Fibroblast of skin of back (primary cell): ENCODE data around the gene CARD19.
A peak's percentile ranks its signal among the peaks of the same experiment; 100 is the strongest.
"Not testable (repeated sequence)": the region's sequence is repeated elsewhere in the genome, so short reads cannot be mapped to it uniquely, and the experiment has no call there.

ENCODE experiments used
- DNase-seq: peaks from one replicate; pipeline ENCODE4 v3.0.0-alpha.2; 2013

Gene CARD19

DNA sequence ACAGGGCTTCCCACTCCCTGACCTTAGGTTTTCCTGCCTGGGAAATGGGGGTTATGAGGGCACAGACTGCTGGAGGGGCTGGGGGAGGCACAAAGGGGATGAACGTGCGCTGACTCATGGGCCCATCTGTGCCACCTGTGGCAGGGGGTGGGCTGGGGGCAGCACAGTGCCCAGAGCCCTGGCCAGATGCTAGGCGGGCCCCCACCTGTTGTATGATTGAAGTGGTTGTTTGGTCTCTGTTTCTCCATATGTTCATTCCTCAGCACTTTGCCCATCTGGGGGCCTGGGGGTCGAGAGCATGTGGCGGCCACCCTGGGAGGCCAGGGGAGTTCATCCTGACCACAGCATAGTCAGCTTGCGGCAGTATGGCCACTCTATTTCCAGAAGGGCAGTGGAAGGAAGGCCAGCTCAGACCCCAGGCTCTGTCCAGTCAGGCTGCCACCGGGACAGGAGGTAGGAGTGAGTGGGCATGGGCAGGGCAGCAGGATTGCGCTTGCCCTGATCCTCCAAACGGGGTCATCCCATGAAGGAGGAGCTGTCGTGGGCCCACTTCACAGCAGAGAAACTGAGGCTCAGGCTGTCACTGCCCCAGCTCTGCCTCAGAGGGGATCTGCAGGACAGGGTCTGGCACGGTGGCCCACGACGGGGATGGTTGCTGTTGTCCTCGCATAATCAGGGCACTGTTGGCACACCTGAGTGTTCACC lies 38.9 kb downstream of the CARD19 start:
- DNase-seq, result no peak

DNA sequence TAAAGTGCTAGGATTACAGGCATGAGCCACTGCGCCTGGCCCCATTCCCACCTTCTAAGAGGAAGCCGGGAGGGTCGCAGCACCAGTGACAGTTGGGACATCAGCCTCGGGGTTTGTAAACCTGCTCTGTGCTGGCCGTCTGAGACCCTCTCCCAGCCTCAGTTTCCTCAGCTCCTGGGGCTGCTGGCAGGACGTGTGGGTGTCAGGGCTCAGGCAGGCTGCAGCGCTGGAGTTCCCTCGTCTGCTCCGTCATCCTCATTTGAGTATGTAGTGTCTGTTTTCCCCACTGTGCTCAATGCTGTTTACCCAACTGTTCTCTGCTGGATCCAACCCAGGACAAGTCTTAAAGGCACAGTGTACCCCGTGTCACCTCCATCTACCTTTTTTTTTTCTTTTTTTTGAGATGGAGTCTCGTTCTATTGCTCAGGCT lies 40.0 kb downstream of the CARD19 start:
- DNase-seq, result no peak

DNA sequence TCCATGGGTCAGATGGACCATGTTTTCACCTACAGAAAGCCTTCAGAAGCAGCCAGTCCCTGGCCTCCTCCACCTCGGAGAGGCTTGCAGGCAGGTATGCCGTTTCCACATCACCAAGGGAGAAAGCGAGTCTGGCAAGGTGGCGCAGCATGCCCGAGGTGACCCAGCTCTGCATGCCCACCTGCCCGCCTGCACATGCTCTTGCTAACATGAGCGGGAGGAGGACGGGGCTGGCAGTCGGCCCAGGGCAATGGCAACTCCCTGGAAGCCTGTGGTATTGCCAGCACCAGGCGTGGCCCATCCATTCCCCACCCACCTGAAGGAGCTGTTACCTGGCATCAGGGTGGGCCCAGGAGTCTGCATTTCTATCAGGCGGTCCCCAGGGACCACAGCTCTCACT lies 41.3 kb downstream of the CARD19 start:
- DNase-seq, result no peak

DNA sequence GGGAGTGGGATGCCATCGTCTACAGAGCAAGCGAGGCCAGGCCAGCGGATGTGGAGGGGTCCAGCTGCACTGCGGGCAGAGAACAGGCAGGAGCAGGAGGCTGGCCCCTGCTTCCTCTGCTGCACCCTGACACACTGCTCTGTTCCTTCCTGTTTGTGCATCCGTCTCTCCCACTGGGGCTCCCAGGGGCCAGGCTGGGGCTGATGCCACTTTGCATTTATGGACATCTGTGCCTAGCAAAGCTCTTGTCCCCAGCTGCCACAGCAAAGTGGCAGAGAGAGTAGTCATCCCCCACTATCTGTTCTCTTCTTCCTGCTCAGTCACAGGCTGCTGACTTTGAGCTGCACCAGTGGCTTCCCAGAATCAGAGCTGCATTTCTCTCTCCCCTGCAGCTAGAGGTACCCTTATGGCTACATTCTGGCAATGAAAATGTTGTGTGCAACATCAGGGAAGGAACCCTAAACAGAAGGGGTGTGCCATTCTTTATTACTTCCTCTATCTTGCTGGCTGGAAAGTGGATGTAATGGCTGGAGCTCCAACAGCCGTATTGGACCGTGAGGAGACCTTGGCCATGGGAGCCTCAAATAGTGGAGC lies 42.3 kb downstream of the CARD19 start:
- no peak for DNase-seq

DNA sequence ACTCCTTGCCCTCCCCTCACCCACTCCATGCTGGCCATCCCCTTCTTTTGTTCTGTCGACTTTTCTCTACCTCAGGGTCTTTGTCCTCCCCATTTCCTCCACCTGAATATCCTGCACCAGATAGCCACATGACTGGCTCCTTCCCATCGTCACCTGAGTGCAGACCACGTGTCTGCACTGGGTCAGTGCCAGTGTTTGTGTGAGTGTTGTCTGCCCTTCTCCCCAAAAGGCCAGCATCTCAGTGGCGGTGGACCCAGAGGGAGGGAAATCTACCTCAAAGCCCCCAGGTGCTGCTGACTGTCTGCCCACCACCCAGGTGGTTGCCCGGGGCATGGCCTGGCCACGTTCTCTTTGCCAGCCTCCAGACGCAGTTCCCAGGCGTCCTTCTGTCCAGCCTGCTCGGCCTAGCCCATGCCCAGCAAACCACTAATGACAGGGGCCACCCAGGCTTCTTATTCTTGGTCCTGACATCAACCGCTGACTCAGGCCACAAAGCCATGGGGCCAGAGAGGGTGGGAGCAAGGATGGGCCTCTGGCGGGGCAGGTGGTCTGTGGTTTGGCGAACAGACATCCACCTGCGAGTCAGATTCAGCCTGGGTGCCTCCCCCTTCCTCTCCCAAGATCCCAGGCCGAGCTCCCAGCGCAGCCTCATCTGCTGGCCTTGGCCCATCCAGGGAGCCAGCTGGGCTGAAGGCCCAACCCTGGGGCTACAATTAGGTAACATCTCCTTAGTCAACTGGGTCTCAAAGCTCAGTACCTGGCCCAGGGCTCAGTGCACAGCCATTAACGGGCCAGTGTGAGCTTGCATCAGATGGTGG lies 43.6 kb downstream of the CARD19 start:
- DNase-seq, result no peak

DNA sequence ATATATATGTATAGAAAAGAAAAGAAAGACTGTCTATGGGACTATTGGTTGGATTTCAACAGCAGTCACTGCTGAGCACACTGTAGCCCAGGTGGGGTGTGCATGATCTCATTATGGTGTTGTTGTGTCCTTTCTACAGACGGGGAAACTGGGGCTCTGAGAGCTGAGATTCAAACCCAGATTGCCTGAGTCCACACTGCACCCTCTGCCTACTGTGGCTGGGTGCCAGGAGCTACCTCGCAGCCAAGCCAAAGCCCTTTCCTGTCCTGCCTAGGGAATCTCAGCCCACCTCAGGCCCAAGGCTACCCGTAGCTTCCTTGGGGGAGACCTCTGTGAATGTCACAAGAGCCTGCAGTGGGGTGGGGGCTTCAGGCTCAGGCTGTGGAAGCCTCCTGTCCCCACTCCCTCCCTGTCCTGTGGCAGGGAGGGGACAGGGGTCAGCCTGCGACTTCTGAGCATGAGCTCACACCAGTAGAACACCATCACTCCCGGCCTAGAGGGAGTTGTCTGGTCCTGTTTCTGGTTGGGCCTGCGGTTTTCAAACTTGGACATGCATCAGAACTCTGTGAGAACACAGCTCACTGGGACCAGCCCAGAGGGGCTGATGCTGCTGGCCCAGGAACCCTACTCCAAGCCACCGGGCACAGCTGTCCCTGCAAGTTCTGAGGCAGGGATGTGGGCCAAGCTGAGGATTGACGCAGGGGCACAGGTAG lies 45.9 kb downstream of the CARD19 start:
- DNase-seq, result no peak

DNA sequence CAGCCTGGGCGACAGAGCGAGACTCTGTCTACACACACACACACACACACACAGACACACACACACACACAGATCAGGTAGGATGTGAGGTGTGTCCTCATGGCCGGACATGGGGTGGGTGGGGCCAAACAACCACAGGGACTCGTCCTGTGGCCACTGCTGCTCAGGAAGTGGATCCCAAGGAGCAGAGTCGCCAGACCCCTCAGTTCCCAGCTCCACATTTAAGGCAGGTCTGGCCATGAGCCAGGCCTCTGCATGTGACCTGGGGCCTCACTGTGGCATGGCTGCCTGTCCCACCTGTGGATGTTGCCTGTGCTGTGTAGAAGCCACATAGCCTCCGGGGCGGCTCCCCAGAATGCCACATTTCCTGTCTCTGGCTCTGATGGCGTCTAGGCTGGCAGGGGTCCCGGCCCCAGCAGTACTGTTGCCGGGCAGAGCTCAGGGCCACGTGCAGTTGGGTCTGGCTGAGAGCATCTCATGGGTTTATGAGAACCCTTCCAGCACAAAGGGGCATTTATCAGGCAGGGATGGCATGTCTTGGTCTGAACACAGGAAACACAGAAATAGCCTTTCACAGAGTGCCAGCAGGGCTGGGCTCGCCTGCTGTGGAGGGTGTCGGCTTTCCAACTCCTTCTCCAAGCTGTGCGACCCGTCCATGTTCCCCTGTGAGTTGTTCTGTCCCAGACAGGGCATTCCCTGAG lies 48.0 kb downstream of the CARD19 start:
- no peak for DNase-seq

DNA sequence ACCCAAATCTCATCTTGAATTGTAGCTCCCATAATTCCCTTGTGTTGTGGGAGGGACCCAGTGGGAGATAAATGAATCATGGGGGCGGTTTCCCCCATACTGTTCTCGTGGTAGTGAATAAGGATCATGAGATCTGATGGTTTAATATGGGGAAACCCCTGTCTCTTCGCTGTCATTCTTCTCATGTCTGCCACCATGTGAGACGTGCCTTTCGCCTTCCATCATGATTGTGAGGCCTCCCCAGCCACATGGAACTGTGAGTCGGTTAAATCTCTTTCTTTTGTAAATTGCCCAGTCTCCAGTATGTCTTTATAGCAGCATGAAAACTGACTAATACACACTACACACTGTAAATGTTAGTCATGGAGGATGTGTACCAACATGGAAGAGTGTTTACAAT lies 50.7 kb downstream of the CARD19 start:
- not testable (repeated sequence) for DNase-seq

DNA sequence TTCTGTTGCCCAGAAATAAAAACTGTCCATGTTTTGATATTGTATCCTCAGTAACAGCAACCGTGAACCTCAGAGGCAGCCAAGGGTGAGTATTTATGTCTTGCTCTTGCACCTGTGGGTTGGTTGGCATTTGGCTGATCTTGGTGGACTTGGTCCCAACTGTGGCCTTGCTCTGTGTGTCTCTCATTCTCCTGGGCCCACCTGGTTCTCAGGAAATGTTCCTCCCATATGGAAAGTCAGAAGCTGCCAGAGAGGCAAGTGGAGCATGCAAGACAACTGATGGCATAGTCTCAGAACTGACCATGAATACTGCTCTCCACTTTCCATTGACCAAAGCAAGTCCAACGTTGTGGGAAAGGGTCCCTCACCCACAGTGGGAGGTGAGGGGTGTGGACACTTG lies 51.6 kb downstream of the CARD19 start:
- DNase-seq, result no peak

DNA sequence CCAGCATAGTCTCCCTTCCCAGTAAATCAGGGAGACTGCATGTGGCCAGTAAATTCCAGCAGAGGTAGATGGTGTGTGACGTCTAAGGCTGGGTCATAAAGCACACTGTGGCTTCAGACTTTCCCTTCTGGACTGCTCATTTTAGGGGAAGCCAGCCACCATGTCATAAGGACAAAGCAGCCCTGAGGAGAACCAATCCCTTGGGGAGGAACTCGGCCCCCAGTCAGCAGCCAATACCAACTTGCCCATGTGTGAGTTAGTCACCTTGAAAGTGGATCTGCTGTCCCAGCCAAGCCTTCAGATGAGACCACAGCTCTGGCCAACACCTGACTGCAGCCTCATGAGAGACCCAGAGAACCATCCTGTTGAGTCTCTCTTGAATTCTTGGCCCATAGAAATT lies 52.7 kb downstream of the CARD19 start:
- DNase-seq, result no peak

DNA sequence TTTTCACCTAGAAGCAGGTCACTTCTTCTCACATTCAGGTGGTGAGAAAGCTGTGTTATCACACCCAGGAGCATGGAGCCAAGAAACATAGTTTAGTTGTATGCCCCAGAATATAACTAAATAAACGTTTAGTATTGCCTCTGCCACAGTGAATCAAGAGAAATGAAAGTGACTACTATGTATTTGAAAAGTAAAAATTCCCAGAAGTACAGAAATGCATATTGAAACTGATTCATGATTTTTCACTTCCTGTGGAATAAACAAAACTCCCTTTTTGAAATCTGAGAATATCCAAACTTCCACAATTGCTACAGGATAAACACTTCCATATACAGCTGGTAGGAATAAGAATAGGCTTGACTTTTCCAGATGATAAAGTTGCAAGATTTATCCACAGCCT lies 53.3 kb downstream of the CARD19 start:
- no peak for DNase-seq

DNA sequence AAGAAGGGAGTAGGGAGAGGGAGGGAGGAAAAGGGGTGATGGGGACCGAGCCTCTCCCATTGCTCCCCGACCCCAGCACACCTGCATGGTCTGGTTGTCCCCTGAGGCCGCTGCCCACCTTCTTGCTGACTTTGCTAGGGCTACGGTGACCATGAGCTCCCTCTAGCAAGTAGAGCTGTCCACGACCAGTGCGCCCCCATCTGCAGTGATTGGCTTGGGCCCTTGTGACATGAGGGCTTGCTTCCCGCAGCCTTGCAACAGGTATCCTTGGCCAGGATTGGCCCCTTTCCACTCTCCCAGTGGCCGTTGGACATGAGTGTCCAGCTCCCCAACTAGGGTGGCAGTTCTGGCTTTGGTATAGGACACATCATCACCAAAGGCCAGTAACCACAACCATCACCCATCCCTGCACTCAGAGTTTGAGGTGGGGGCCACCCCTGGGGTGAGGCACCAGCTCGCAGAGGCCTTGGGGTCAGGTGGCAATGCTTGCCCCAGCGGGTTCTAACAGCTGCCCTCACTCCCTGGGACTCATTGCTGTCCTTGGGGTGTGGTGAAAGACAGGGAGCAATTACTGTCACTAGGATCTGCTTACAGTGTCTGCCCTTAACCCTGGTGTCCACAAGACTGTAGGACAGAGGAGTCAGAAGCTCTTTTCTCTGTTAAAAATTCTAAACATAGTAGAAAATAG lies 55.2 kb downstream of the CARD19 start:
- no peak for DNase-seq

DNA sequence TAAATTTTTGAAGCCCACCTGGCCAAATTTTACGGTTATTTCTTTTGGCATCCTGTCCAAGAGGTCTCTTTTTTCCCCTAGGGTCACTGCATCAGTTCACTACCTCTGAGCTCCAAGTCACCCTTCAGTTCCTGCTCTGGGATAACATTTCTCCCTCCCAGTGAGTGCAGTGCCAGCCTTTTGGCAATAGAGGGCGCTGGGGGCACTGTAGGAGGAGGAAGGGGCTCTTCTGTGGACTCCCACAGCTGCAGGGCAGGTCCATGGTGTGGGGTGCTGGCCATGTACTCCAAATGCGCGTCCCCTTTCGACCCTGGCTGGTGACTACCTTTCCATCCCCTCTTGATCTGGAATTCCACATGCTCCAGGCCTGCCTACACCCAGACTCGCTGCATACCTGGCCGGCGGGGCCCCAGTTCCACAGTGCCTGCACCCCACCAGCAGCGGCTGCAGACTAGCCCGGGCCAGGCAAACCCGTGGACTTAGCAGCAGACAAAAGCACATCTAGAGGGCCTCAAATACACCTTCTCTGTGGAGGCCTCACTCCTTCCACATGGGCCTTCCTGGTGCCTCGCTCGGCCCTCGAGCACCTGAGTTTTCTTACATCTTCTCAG lies 58.4 kb downstream of the CARD19 start:
- peak; percentile 8 for DNase-seq

DNA sequence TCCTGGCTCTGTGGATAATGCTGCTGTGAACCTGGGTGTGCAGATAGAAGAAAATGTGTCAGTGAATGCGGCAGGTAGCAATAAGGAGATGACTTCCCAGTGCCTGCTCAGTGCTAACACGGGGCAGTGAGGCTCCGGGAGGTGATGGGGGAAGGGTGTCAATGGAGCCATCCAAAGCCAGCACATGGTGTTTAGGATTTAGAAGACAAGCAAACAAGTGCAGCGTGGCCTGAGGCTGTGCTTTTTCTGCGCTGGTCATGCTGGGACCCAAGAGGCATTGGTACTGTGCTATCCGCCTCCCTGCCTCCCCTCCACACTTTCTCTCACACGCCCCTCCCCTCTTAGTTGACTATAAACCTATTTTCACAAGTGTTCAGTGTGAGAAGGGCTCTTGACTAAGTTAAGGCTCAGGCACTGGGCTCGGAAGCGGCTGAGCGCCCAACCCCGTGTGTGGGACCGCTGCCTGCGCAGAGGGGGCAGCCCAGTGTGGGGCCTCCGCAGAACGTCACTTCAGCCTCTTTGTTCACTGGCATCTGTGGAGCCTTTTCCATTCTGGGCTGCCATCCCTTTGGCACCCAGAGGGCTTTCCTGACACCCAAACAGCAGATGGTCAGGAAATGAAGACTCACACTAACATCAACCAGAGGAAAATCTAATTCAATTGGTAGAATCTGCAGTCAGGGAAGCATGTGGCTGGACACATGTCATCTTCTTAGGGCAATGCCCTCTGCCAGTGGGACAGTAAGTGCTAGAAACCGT lies 59.9 kb downstream of the CARD19 start:
- no peak for DNase-seq

DNA sequence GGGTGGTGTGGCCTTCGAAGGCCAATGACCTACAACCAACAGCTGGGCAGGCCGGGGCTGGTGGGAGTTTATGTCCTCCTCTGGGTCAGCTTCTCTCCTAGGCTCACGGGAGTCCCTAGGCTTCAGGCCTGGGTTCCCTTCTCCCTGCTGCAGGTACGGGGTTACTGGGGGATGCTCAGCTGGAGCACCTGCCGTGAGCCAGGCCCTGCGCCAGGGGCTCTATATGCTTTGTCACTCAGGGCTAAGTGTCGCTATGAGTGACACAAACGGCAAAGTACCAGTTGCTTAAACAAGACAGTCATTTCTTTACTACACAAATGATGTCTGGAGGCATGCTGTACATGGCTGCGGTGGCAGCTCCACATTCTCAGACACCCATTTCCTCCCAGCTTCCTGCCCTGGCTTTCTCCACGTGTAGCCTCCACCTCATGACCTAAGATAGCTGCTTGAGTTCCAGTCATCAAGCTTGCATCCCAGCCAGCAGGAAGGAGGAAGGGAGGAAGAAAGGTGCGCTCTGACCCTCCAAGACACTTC lies 60.5 kb downstream of the CARD19 start:
- DNase-seq, result no peak

DNA sequence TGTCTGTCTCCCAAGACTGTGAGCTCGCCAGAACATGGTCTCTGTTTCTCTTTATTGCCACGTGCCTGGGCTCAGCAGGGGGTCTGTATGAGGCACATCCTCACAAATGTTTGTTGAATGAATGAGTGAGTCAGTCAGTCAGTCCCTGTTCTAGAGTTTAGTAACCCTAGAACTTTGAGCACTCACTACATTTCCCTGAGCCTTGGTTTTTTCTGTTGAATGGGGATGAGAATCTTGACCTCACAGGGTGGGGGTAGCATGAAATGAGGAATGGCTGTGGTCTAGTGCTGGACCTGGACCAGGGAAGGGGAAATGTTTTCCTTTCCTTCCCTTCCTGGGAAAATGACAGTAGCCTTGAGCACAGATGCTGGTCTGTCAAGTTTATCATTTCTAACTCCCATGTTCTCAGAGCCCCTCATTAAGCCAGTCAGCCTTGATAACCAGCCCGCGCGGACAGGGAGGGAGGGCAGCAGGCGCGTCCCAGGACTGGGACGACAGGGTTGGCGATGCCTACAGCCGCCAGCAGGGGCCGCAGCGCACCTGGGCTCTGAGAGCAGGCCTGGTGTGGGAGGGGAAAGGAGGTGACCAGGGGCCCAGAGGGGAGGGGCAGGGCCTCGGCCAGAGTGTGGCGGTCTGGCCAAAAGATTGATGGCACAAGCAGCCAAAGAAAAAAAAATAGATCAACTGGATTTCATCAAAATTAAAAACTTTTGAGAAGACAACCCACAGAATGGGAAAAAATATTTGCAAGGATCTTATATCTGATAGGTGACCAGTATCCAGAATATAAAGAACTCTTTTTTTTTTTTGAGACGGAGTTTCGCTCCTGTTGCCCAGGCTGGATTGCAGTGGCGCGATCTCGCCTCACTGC lies 63.8 kb downstream of the CARD19 start:
- DNase-seq, result peak; percentile 87

DNA sequence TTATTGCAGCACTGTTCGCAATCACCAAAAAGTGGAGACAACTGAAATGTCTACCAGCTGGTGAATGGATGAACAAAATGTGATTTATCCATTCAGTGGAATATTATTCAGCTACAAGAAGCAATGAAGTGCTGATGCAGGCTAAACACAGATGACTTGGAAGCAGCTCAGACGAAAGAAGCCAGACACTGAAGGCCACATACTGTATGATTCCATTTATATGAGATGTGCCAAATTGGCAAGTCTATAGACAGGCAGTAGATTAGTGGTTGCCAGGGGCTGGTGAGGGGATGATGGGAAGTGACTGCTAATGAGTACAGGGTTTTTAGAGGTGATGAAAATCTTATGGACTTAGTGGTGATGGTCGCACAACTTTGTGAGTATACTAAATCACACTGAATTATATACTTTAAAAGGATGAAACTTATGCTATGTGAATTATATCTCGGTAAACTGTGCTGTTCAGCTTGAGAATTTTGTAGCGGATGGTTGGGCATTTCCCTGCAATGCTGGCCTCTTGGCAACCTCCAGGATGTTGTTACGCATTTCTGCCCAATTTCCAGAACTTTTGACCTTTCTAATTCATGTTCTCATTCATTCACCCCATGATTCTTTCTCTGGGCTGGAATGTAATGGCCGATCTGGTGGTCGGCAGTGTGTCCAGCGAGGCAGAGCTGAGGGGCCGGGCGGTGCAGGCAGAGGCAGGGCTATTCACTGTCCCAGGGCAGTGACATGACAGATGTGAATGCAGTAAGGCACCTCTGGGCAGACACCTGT lies 66.0 kb downstream of the CARD19 start:
- no peak for DNase-seq
